CD4-positive, alpha-beta T cell treated with Interleukin-15 for 1 hour (primary cell): ENCODE results near the gene DGCR2.
"Not testable (repeated sequence)": the region's sequence is repeated elsewhere in the genome, so short reads cannot be mapped to it uniquely, and the experiment has no call there.

Experiments used
- DNase-seq: peaks from one replicate; pipeline ENCODE4 v3.0.0-alpha.2; 2020

Gene DGCR2

DNA sequence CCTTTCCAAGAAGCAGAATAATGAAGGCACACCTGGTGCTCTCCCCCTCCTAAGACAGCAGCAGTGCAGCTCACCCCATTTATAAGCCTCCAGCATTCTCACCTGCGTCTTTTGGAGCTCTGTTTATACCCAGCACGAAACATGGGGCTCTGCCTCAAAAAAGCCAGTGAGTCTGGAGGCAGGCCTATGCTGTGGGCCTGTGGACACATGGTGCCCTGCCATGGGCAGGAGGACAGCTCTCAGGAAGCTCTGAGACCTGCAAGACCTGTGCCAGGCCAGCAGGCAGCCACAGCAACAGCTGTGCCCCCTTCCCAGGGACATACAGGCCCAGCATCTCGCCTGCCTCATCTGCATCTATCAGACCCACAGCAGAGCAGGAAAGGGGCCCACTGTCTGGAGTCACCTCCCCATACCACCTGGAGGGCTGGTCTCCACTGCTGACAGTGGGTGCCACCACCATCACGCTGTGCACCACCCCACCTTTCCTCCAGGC lies 64.2 kb downstream of the DGCR2 start:
- no peak for DNase-seq

DNA sequence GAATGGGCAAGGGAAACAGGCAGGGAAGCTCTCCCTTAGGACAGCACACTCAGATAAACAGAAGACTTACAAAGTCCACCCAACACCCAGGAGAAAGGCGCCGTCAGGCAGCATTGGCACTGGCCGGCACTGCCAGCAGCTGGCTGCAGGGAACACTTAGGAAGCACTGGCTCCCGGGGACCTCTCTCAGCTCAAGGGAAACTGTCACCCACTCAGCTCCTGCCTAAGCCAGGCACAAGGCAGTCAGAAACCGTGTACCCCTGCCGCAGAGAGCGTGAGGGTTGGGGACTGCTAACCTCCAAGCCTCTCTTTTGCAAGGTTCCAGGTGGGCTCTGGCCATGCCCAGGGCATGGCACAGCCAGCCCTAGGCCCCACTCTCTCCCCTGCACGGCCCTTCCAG lies 64.7 kb downstream of the DGCR2 start:
- no peak for DNase-seq

DNA sequence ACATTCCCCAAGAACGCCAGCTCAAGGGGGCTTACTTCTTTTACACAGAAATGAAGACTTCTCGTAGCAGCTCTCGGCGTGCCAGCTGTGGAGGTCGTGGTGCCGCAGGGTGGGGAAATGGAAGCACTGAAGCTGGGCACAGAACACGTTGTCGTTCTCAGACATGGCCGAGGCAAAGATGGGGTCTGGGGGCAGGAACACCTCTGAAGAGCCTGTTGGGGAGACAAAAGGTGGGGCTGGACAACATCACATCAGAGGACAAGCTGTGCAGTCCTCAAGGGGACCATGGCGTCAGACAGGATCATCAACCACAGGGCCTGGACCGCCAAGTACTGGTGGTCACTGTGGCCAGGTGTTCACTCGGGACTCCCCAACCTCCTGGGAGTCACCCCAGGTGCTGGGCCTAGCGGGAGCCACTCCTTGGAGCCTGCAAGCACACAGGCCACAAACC lies 65.2 kb downstream of the DGCR2 start:
- DNase-seq = no peak

DNA sequence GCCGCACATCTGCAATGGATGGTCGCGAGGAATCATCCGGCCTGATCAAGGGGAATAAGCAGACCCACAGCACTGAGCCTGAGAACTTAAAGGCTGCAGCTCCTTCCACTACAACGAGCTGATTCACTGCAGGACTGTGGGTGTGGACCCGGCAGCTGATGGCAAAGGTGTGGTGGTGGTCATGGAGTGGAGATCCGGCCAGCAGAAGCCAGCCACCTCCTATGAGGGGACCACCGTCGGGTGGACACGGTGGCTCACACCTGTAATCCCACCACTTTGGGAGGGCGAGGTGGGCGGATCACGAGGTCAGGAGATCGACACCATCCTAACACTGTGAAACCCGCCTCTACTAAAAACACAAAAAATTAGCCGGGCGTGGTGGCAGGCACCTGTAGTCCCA lies 66.4 kb downstream of the DGCR2 start:
- DNase-seq = no peak

DNA sequence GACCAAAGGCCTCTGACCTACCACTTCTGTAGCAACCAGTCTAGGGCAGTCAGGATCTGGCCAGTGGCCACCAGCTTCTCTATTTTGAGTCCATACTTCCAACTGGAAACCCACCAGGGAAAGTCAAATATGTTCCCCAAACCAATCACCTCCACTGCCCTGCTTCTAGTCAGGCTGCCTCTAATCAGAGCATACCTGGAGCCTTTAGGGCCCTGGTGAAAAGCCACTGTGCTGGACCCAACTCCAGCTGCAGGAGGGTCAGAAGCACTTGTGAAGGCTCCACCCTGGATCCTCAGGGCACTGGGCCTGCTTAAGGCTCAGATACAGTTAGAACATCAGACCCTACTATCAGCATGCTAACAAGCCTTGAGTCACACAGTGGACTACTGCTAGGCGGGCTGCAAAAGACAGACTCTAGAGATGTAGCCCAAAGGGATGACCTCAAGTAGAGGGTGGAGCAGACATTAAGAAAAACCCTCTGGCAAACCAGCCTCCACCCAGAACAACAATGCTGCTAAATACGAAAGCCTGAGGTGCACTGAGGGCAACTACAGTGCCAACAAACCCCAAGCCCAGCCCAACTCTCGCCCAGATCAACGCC lies 69.2 kb downstream of the DGCR2 start:
- DNase-seq = no peak

DNA sequence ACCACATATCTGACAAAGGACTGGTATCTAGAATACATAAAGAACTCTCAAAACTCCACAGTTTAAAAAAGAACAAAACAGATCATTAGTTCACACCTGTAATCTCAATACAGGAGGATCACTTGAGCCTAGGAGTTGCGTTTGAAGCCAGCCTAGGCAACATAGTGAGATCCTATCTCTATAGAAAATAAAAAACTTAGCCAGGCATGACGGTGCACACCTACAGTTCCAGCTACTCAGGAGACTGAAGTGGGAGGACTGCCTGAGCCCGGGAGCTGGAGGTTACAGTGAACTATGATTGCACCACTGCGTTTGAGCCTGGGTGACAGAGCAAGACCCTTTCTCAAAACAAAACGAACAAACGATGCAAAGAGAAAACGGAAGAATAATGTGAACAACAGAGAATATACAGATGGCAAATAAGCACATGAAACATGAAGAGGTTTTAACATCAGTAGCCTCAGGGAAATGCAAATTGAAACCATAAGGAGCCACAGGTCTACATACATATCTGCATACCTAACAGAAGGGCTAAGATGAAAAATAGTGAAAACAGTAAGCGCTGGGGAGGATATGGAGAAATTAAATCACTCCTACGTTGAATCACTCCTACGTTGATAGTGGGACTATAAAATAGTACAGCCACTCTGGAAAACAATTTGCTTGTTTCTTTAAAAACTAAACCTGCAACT lies 70.7 kb downstream of the DGCR2 start:
- no peak for DNase-seq

DNA sequence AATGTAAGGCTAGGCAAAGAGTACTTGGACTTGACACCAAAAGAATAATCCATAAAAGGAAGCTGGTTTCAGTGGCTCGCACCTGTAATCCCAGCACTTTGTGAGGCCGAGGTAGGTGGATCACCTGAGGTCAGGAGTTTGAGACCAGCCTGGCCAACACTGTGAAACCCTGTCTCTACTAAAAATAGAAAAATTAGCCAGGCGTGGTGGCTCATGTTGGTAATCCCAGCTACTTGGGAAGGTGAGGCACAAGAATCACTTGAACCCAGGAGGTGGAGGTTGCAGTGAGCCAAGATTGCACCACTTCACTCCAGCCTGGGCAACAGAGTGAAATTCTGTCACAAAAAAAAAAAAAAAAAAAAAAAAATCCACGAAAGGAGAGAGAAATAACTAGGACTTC lies 71.4 kb downstream of the DGCR2 start:
- not testable (repeated sequence) for DNase-seq

DNA sequence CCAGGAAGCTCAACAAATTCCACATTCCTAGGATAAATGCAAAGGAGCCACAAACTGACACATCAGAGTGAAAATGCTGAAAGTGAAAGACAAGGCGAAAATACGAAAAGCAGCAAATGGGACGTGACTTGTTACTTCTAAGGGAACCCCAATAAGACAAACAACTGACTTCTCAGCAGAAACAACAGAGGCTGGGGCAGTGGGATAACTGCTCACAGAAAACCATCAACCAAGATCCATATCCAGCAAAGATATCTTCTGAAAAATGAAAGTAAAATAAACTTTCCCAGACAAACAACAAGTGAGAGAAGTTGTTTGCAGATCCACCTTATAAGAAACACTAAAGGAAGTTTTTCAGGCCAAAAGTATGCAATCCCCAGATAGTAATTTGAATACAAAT lies 72.1 kb downstream of the DGCR2 start:
- no peak for DNase-seq

DNA sequence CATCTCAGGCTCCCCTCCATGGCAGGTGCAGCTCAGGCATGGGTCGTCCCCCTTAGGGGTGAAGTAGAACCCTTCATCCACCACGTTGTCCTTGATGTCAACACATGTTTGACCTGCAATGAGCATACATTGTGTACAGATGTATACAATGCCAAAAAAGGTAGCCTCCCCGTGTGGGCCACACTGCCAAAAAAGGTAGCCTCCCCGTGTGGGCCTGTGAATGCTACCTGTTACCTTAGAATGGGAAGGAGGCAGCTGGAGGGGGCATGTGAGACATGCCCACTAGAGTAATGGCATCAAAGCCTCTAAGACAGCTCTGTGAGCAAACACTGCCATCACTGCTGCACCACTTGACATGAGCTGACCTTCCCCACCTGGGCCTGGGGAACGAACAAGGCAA lies 73.7 kb downstream of the DGCR2 start:
- DNase-seq = no peak

DNA sequence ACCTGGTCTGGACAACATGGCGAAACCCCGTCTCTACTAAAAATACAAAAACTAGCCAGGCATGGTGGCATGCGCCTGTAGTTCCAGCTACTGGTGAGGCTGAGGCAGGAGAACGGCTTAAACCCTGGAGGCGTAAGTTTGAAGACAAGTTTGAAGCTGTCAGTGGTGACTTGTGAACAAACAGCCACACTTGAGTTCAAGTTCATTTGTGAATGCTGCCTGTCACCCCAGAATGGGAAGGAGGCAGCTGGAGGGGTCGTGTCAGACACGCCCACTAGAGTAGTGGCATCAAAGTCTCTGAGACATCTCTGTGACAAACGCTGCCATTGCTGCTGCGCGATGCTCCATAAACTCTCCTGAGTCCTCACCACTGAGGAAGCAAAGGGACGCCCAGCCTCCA lies 74.2 kb downstream of the DGCR2 start:
- no peak for DNase-seq

DNA sequence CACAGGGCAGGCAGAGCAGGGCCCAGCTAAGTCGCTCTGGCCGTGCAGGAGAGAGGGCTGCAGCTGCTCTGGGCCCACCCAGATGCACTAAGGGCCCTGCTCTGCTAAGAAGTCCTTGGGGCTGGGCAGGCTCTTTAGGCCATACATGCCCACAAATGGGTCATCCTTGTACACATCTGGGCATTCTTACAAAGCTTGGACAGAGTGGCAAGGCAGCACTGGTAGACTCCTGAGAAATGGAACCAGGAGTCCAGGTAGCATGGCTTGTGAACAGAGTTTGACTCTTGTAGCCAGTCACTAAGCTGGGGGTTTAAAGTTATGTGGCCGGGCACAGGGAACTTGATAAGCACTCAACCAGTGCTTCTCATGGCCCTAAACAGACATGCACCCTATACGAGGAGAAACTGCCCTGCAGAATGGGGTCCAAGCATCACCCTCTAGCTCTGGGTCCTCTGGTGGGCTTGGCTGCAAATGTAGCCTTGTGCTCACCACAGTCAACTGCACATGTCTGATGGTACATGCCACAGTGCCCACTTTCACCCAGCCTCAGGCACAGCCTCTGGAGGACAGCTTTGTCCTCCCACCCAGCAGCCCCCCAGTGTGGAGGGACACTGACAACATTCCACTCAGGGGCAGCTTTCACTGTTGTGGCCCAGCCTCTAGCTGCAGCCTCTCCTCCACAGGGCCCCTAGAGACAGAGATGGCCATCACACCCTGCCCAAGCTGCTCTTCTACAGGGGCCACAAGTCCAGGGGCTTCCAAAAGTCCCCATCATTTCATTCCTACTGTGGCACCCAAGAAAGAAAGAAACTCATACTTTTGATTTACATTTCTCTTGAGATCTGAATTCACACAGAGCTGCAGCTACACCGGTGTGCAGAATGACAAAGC lies 75.2 kb downstream of the DGCR2 start:
- no peak for DNase-seq

DNA sequence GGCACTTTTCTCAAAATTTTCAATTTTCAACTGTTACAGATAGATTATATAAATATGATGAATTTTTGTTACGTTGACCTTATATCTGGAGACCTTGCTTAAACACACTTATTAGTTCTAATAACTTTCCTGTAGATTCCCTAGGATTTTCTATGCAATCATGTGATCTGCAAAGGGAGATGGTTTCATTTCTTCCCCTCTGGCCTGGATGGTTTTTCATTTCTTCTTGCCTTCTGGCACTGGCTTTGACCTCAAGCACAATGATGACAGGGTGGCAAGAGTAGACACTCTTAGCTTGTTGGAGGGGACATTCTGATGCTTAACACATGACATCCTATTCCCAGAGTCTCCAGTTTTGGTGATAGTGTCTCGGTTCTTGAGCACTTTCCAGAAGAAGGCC lies 75.9 kb downstream of the DGCR2 start:
- DNase-seq = no peak

DNA sequence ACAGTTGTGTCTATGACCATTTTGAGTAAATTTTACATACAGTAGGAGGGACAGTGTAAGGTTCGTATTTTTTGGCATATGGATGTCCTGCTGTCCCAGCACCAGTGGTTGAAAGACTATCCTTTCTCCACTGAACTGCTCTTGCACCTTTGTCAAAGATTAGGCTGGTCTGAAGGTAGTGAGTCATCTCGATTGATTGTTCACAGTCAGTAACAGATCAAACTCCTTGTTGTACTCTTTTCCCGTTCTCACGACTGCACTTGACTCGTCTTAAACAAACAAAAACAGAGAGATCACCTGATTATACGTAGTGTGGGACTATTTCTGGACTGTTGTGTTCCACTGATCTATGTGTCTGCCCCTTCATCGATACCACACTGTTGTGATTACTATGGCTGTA lies 77.1 kb downstream of the DGCR2 start:
- no peak for DNase-seq

DNA sequence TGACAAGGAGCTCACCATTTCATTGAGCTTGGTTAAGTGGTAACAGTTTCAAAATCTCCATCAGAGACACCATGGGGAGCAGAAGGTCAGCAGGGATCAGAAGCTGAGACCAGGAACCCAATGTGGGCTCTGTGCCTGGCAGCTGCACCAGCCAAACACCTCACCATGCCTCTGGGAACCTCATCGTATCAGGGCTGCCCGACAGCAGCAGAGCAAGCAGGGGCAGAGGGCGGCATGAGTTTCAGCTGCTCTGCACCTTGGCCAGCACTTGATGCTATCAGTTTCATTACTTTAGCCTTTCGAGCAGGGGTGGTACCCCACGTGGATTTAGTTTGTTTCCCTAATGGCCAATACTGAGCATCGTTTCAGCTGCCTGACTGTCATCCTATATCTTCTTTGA lies 77.8 kb downstream of the DGCR2 start:
- DNase-seq = no peak

DNA sequence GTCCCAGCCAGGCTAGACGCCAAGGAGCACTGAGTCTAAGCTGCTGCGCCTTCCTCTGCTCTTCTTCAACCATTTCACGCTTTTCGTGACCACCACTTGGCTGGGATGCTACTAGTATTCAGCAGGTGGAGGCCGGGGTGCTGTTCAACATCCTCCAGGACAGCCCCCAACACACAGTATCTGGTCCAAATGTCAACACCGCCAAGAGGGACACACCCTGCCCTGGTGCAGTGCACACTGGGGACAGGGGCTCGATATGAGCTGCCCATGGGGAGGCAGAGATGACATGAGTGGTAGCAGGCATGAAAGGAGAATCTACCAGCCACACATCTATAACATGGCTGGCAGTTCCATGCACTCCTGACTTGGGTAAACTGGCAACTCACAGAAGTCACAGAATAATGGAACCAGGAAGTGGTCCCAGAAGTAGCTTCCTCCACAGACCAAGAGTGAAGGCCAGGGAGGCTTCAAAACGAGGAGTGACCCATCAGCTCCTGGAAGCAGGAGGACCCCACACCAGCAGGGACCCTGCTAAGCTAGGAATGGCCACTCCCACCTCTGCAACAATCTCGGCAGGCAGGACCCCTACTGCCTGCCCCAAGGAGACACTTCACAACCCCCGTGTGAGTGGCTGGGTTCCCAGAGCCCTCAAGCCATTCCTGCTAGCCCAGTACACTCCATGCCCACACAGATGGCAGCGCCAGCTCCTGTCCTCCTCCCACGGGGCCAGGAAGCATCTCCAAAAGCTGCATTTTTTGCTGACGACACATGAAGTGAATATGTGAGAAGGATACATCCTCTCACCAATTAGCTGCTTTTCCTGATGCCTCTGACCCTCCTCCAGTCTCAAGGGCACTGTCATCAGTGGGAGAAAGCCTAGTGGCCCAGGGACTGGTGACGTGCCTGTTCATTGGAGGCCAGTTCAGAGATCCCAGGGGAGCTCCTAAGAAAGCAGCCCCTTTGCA lies 78.8 kb downstream of the DGCR2 start:
- DNase-seq = peak; percentile 10

DNA sequence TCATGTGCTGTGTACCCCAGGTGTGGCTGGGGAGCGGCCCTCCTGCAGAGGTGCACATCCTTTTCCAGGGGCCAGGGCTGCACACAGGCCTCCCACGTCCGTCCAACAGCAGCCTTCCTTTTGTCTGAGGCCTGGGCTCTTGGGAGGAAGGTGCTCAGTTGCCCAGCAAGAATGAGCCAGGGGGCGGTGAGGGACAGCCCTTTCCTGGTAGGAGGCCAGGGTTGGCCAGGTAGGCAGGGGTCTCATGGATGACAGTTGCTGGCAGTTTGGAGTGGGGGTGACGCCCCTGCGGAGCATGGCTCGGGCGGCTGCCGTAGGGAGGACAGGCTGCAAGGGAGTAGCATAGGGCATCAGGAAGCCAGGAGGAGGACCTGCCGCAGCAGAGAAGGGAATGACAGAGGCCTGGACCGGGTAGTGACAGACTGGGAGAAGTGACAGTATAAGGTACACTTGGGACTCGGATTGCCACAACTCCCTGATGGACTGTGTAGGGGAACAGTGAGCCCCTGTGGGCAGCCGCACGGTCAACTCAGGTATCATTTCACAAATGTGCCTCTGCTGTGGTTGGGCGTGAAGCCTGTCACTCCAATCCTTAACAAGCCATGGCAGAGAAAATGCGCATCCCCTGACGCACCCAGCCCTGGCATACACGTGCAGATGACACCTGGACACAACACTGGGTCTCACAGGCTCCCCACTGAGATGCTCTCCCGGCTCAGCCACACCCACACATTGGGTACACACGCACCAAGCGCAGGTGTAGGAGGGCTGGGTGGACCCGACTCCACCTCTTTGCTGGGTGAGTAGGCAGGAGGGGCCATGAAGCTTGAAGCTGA lies 79.7 kb downstream of the DGCR2 start:
- DNase-seq = peak; percentile 10

DNA sequence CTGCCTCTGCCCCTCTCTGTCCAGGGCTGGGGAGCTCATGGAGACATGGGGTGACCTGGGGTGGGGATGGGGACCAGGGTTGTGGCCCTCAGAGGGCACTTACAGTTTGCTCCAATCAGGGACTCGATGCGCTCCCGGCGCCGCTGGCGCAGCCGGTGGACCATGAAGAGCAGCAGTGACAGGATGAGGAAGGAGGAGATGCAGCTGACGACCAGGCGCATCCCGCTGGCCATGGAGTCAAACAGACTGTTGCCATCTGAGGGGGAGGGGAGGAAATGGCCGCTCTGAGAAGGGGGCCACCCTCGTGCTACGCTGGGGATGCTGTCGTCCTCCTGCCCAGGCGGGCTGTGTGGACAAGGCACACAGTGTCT lies 80.5 kb downstream of the DGCR2 start:
- peak; percentile 14 for DNase-seq

DNA sequence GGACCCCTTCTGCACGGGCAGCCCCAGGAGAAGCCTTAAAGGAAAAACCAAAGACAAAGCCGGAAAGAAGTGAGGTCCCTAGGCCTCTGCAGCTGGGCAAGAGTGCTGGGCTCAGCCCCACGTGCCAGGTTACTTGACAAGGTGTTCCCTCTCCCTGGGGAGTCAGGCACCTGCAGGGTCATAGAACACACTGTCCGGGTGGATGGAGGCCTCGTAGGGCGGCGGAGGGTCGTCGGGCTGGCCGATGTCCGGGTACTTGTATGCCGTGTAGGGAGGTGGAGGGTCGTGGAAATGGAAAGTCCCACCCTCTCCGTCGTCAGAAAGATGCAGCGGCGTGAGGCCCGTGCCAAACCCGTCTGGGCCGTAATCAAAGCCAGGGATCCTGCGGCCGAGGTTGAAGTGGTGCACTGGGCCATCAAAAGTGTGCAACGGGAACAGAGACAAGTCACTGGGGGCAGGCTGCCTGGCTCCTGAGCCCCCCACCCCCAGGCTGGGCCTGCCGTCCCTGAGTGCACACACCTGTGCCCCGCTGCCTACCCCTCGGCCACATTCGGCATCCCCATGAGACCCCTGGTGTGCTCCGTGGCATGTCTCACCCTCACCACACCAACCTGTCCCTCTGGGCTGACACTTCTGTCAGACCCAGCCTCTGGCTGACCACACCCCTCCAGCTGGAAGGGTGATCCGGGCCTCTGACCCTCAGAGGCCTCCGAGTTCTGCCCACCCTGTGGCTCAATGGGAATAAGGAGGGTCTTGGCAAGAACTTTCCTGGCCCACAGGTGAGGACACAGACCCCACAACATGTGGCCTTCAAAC lies 81.1 kb downstream of the DGCR2 start:
- peak; percentile 12 for DNase-seq

DNA sequence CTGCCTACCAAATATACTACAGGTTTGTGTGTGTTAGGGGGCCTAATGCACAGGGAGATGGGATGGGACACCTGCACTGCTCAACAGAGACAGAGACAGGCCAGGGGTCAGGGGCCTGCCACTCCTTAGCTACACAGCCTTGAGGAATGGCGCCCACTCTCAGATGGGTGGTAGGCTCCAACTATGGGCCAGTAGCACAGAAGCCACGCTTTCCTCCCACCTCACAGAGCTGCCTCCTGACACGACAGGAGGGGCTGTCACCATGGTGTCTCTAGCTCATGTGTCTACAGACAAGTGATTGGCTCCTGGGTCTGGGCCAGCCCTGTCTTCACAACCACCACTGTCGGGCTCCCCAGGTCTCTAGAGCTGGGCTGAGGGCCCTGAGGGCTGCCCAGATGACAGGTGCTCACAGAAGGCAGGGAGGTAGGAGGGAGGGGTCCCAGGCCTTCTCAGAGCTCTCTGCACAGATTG lies 81.8 kb downstream of the DGCR2 start:
- DNase-seq = no peak

DNA sequence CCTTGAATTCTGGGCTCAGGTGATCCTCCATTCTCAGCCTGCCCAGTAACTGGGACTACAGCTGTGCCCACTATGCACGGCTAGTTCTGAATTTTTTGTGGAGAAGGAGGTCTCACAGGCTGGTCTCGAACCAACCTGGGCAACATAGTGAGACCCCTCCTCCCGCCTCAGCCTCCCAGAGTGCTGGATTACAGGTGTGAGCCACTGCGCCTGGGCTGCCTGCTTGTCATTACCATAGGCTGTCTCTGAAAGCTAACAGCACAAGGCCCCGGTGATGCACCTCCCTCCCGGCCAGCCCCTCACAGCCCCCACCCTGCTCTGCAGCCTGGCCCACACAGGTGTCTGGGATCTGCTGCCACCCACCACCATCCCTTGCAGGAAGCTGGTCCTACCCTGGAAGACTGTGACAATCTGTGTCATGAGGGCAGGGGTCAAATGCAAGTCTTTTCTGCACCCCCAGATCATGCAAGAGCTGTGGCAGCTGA lies 82.4 kb downstream of the DGCR2 start:
- peak; percentile 13 for DNase-seq

DNA sequence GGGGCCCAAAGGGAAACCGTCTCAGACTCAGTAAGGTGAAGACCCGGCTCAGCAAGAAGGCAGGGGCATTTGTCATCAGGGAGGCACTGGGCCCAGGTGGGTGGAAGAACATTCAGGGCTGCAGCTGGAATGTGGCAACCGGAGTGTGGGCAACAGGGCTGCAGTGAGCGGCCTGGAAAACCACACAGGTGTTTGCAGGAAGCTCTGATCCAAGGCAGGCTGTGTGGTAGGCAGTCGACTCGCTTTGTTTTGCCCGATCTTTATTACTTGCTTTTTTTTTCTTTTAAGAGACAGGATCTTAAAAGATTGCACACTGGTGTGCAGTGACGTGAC lies 82.8 kb downstream of the DGCR2 start:
- DNase-seq = no peak
